Measurements from ENCODE around the gene MLXIP.

DNA sequence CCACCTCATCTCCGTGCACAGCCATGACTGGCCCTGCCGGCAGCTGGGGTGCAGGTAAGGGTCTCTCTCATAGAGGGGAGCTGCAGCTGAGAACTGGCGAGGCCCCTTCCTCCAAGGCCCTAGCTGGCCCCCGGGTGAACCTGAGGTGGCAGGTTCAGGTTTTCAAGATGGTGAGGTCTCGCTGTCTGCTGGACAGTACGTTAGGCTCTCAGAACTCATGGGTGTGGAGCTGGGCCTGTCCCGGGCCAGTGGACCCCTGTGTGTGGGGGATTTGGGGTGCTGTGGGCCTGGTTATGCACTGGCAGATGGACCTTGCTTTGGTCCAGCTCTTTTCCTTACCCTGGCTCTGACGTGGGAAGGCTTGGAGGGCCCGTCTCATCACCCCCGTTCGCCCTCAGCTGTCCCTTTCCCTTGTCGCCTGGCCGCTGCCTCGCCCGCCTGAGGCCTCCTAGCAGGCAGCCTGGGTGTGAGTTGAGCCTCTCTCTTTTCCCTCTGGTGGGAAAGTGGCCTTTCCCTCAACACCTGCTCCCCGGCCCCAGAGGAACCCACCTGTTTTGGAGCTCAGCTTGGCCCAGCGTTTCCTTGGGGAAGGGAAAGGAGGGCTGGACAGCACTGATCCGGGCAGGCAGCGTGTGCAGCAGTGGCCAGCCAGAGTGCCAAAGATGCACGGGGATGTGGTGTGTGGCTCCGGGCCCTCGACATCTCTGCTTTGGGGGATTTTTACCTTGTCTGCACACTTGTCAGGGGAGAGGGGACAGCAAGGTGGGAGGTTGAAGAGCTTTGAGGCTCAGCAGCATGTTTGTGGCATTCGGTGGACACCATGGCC lies 67.2 kb downstream of the MLXIP start:
- TF ChIP-seq, protein P1, sequence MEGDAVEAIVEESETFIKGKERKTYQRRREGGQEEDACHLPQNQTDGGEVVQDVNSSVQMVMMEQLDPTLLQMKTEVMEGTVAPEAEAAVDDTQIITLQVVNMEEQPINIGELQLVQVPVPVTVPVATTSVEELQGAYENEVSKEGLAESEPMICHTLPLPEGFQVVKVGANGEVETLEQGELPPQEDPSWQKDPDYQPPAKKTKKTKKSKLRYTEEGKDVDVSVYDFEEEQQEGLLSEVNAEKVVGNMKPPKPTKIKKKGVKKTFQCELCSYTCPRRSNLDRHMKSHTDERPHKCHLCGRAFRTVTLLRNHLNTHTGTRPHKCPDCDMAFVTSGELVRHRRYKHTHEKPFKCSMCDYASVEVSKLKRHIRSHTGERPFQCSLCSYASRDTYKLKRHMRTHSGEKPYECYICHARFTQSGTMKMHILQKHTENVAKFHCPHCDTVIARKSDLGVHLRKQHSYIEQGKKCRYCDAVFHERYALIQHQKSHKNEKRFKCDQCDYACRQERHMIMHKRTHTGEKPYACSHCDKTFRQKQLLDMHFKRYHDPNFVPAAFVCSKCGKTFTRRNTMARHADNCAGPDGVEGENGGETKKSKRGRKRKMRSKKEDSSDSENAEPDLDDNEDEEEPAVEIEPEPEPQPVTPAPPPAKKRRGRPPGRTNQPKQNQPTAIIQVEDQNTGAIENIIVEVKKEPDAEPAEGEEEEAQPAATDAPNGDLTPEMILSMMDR (IDR thresholded peaks at IDR 0.05): no peak
- no peak for TF ChIP-seq POLR2A (IDR thresholded peaks at IDR 0.05)
- TF ChIP-seq EP300 (IDR thresholded peaks at IDR 0.05): no peak

Measured in ovary (tissue), 3 donors.